HCT116 (cell line): ENCODE measurements around the gene AQP10. TPM values are rescaled to one million over a fixed set of nuclear protein-coding genes. Genes with fewer than 3 reads are reported as not detected.
"Not testable (repeated sequence)": the region's sequence is repeated elsewhere in the genome, so short reads cannot be mapped to it uniquely, and the experiment has no call there.

Experiments
- ATAC-seq: fragments of 200-7000 bp; cut with Tn5 transposase; 2 replicates; pipeline ENCODE4 v1.9.1; 2020; ENCODE audit warnings: mild to moderate bottlenecking, moderate library complexity
- BruUV-seq: library from RNA; stranded (reverse); fragments of 400-500 nt; replicated peaks from 2 replicates; lab custom pipeline; 2021; lab: Mats Ljungman, UMichigan
- CTCF ChIA-PET: fragments of 300-600 bp; sonication (Branson Sonifier 250); formaldehyde crosslinking; loops from one replicate; lab custom pipeline; 2021; ENCODE audit warnings: antibody characterized with exemption; lab: Charles Lee
- POLR2A ChIA-PET: fragments of 300-600, 350-600 bp; sonication (Branson Sonifier 250); formaldehyde crosslinking; loops from one replicate; lab custom pipeline; 2021; ENCODE audit warnings: antibody characterized with exemption; lab: Charles Lee
- RAD21 ChIA-PET, 2 experiments: fragments of 300-600 bp; sonication (Branson Sonifier 250); formaldehyde crosslinking; loops; one replicate each; lab custom pipeline; 2023; ENCODE audit warnings: low total read pairs in 2 of 2; ENCODE audit not compliant: uncharacterized antibody in 2 of 2, unreplicated experiment in 2 of 2, low non-redundant PET in 1 of 2; lab: Charles Lee
- DNase-seq: peaks from one replicate; pipeline ENCODE4 v3.0.0-alpha.2; 2010; ENCODE audit warnings: low read depth, low spot score
- H2AFZ ChIP-seq: fragments of 200-600 bp; shearing (Covaris generic), sonication (generic); 2 replicates; pipeline ENCODE4 v1.6.1; 2017; ENCODE audit warnings: low read depth, mixed run types, mixed read lengths, antibody characterized with exemption, low read length; ENCODE audit not compliant: poor library complexity, severe bottlenecking
- H3K27ac ChIP-seq: 2 replicates; pipeline ENCODE4 v1.5.1; 2012; ENCODE audit warnings: low read depth, low read length
- H3K27me3 ChIP-seq: fragments of 200-600 bp; sonication (generic); 2 replicates; pipeline ENCODE4 v1.6.1; 2016; ENCODE audit warnings: mixed run types, low read length, mixed read lengths; ENCODE audit not compliant: insufficient read depth
- H3K36me3 ChIP-seq, 2 experiments: fragments of 200-500 bp in 1 of 2; fragments of 200-600 bp in 1 of 2; sonication (Bioruptor generic) in 1 of 2; sonication (generic) in 1 of 2; 2 replicates each; pipeline versions ENCODE4 v1.5.1 to v1.6.1; 2014 to 2016; ENCODE audit warnings: low read length in 2 of 2, inconsistent platforms in 1 of 2, mixed read lengths in 1 of 2, mixed run types in 1 of 2; ENCODE audit not compliant: insufficient read depth in 2 of 2, control insufficient read depth in 1 of 2
- H3K4me1 ChIP-seq, 2 experiments: fragments of 200-600 bp in 1 of 2; sonication (generic) in 1 of 2; 2 replicates each; pipeline versions ENCODE4 v1.5.1 to v1.6.1; 2012 to 2017; ENCODE audit warnings: low read length in 2 of 2, inconsistent platforms in 1 of 2, mild to moderate bottlenecking in 1 of 2, mixed read lengths in 1 of 2, mixed run types in 1 of 2, moderate library complexity in 1 of 2; ENCODE audit not compliant: insufficient read depth in 2 of 2, control insufficient read depth in 1 of 2
- H3K4me2 ChIP-seq: fragments of 200-600 bp; sonication (generic); 2 replicates; pipeline ENCODE4 v1.6.1; 2017; ENCODE audit warnings: mixed run types, low read length, mixed read lengths
- H3K4me3 ChIP-seq, 2 experiments: fragments of 200-600 bp in 1 of 2; sonication (generic) in 1 of 2; replicated peaks in 1 of 2; 2 replicates each; pipeline ENCODE4 v1.5.1; 2011 to 2016; ENCODE audit warnings: low read length in 2 of 2, control low read depth in 1 of 2, low read depth in 1 of 2, mild to moderate bottlenecking in 1 of 2, mixed read lengths in 1 of 2, mixed run types in 1 of 2
- H3K79me2 ChIP-seq: fragments of 200-600 bp; sonication (generic); 2 replicates; pipeline ENCODE4 v1.6.1; 2017; ENCODE audit warnings: mild to moderate bottlenecking, mixed run types, low read length, moderate library complexity, mixed read lengths; ENCODE audit not compliant: insufficient read depth
- H3K9ac ChIP-seq: fragments of 200-600 bp; sonication (generic); 2 replicates; pipeline ENCODE4 v1.6.1; 2016; ENCODE audit warnings: low read length, mixed read lengths
- H3K9me2 ChIP-seq: fragments of 200-600 bp; sonication (generic), shearing (Covaris generic); 2 replicates; pipeline ENCODE4 v1.6.1; 2017; ENCODE audit warnings: mixed run types, mild to moderate bottlenecking, moderate library complexity; ENCODE audit not compliant: insufficient read depth
- H3K9me3 ChIP-seq, 2 experiments: fragments of 200-500 bp in 1 of 2; fragments of 200-600 bp in 1 of 2; sonication (Bioruptor generic) in 1 of 2; sonication (generic) in 1 of 2; 2 replicates each; pipeline ENCODE4 v1.6.1; 2014 to 2017; ENCODE audit warnings: low read length in 2 of 2, mixed read lengths in 2 of 2, inconsistent platforms in 1 of 2, low read depth in 1 of 2, mild to moderate bottlenecking in 1 of 2, mixed run types in 1 of 2, moderate library complexity in 1 of 2; ENCODE audit not compliant: control insufficient read depth in 1 of 2, insufficient read depth in 1 of 2
- H4K20me1 ChIP-seq: fragments of 200-600 bp; sonication (generic), shearing (Covaris generic); 2 replicates; pipeline ENCODE4 v1.6.1; 2017; ENCODE audit warnings: mixed run types, mild to moderate bottlenecking, moderate library complexity; ENCODE audit not compliant: insufficient read depth
- CBX3 ChIP-seq: IDR thresholded peaks from 2 replicates; pipeline ENCODE4 v1.6.1; 2012; ENCODE audit warnings: low read depth
- EGR1 ChIP-seq: IDR thresholded peaks from 2 replicates; pipeline ENCODE4 v1.6.1; 2012; ENCODE audit warnings: low read depth
- ELF1 ChIP-seq: IDR thresholded peaks from 2 replicates; pipeline ENCODE4 v1.6.1; 2012; ENCODE audit warnings: low read depth, borderline replicate concordance
- EZH2 ChIP-seq: fragments of 200-600 bp; sonication (generic); IDR thresholded peaks from 2 replicates; pipeline ENCODE4 v1.6.1; 2017; ENCODE audit warnings: antibody characterized with exemption, mixed run types
- EZH2phosphoT487 ChIP-seq: fragments of 200-600 bp; IDR thresholded peaks from 2 replicates; pipeline ENCODE4 v1.6.1; 2018; ENCODE audit warnings: antibody characterized with exemption, borderline replicate concordance
- FOSL1 ChIP-seq: IDR thresholded peaks from 2 replicates; pipeline ENCODE4 v1.6.1; 2012; ENCODE audit warnings: low read depth
- JUND ChIP-seq: IDR thresholded peaks from 2 replicates; pipeline ENCODE4 v1.6.1; 2012
- SIN3A ChIP-seq: IDR thresholded peaks from 2 replicates; pipeline ENCODE4 v1.6.1; 2012; ENCODE audit warnings: low read depth
- SRF ChIP-seq: IDR thresholded peaks from 2 replicates; pipeline ENCODE4 v1.6.1; 2012; ENCODE audit warnings: low read depth
- TCF7L2 ChIP-seq: IDR thresholded peaks from 2 replicates; pipeline ENCODE4 v1.7.0; 2011; ENCODE audit warnings: borderline replicate concordance, inconsistent platforms; ENCODE audit not compliant: insufficient read depth, insufficient read length; ENCODE audit errors: extremely low read depth
- YY1 ChIP-seq: IDR thresholded peaks from 2 replicates; pipeline ENCODE4 v1.6.1; 2011; ENCODE audit warnings: low read length, low read depth, moderate library complexity, mild to moderate bottlenecking; ENCODE audit not compliant: insufficient replicate concordance; ENCODE audit errors: extremely low read depth
- ZNF274 ChIP-seq: fragments of 200-500 bp; sonication (Bioruptor generic); IDR thresholded peaks from 2 replicates; pipeline ENCODE4 v1.6.1; 2014; ENCODE audit warnings: mild to moderate bottlenecking, low read depth, low read length, inconsistent platforms
- intact Hi-C: fragments of 100-400 bp; cut with micrococcal nuclease; formaldehyde crosslinking; loops from 2 replicates; pipeline ENCODE4 v1.10.0; 2022
- total RNA-seq: library from RNA; stranded (reverse); gene quantifications from one replicate; pipeline ENCODE4 v1.2.1, GENCODE V29; 2021; ENCODE audit not compliant: unreplicated experiment
- TF ChIP-seq, protein P1 (sequence below): IDR thresholded peaks from 2 replicates; pipeline ENCODE4 v1.6.1; 2012
- TF ChIP-seq, protein P2 (sequence below): IDR thresholded peaks from 2 replicates; pipeline ENCODE4 v1.6.1; 2012
- TF ChIP-seq, protein P3 (sequence below), 3 experiments: fragments of 200-600 bp in 1 of 3; sonication (generic) in 1 of 3; IDR thresholded peaks in 2 of 3; conservative IDR thresholded peaks in 1 of 3; 2 replicates each; pipeline ENCODE4 v1.5.1; 2012 to 2017; ENCODE audit warnings: low read depth in 2 of 3, low read length in 2 of 3, antibody characterized with exemption in 1 of 3, borderline replicate concordance in 1 of 3, control low read depth in 1 of 3, mild to moderate bottlenecking in 1 of 3, mixed read lengths in 1 of 3, mixed run types in 1 of 3, moderate library complexity in 1 of 3; ENCODE audit not compliant: insufficient read depth in 1 of 3
- TF ChIP-seq, protein P4 (sequence below): IDR thresholded peaks from 2 replicates; pipeline ENCODE4 v1.6.1; 2011; ENCODE audit warnings: mild to moderate bottlenecking, low read length, moderate library complexity; ENCODE audit not compliant: insufficient replicate concordance; ENCODE audit errors: extremely low read depth

Gene AQP10
- total RNA-seq, 1 experiment from 2014 or later: not detected

DNA sequence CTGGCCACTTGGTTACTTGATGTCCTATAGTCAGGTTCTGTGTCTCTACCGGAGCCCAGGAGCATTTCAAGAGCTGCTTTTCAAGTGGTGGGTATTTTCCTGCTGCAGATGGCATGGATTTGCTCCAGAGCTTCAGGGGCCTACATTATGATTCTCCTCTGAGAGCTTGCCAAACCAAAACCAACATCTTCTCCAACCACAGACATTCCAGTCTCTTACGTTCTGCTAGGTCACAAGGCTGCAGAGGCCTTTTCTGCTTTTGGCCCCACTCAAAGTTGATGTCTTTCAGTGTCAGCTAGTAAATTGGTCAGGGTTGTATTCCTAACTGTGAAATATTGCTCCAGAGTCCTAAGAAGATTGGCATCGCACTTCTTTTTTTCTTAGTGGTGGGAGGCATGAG is 14.7 kb upstream of the AQP10 start:
- H3K36me3 ChIP-seq: no peaks in the 10 kb centered on the region
- intact Hi-C loops: no loop called here
- no peak overlapping the region for H3K27ac ChIP-seq
- no peaks in the 10 kb centered on the region for H3K27me3 ChIP-seq
- no peaks in the 10 kb centered on the region for H3K4me1 ChIP-seq
- no peak overlapping the region for H3K4me2 ChIP-seq
- ATAC-seq (no peak), DNase-seq (no peak)
- no TSS peak for BruUV-seq
- no peaks in the 10 kb centered on the region for H3K9me2 ChIP-seq
- H2AFZ ChIP-seq: no peak overlapping the region
- POLR2A ChIA-PET: no interaction called here
- TF ChIP-seq JUND (no peak), YY1 (no peak), EZH2phosphoT487 (no peak), CBX3 (no peak), TCF7L2 (no peak), ELF1 (no peak), FOSL1 (no peak), EGR1 (no peak), EZH2 (no peak), ZNF274 (no peak), SIN3A (no peak), SRF (no peak)
- TF ChIP-seq, protein P1, sequence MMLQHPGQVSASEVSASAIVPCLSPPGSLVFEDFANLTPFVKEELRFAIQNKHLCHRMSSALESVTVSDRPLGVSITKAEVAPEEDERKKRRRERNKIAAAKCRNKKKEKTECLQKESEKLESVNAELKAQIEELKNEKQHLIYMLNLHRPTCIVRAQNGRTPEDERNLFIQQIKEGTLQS: no peak
- TF ChIP-seq, protein P2, sequence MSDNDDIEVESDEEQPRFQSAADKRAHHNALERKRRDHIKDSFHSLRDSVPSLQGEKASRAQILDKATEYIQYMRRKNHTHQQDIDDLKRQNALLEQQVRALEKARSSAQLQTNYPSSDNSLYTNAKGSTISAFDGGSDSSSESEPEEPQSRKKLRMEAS: no peak
- TF ChIP-seq, protein P3, sequence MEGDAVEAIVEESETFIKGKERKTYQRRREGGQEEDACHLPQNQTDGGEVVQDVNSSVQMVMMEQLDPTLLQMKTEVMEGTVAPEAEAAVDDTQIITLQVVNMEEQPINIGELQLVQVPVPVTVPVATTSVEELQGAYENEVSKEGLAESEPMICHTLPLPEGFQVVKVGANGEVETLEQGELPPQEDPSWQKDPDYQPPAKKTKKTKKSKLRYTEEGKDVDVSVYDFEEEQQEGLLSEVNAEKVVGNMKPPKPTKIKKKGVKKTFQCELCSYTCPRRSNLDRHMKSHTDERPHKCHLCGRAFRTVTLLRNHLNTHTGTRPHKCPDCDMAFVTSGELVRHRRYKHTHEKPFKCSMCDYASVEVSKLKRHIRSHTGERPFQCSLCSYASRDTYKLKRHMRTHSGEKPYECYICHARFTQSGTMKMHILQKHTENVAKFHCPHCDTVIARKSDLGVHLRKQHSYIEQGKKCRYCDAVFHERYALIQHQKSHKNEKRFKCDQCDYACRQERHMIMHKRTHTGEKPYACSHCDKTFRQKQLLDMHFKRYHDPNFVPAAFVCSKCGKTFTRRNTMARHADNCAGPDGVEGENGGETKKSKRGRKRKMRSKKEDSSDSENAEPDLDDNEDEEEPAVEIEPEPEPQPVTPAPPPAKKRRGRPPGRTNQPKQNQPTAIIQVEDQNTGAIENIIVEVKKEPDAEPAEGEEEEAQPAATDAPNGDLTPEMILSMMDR (IDR thresholded peaks at IDR 0.05 in 2 of 3, conservative IDR thresholded peaks at IDR 0.05 in 1 of 3; ENCODE audit: borderline replicate concordance in 1 of 3, insufficient read depth in 1 of 3, low read depth in 2 of 3, low read length in 2 of 3): no peak
- TF ChIP-seq, protein P4, sequence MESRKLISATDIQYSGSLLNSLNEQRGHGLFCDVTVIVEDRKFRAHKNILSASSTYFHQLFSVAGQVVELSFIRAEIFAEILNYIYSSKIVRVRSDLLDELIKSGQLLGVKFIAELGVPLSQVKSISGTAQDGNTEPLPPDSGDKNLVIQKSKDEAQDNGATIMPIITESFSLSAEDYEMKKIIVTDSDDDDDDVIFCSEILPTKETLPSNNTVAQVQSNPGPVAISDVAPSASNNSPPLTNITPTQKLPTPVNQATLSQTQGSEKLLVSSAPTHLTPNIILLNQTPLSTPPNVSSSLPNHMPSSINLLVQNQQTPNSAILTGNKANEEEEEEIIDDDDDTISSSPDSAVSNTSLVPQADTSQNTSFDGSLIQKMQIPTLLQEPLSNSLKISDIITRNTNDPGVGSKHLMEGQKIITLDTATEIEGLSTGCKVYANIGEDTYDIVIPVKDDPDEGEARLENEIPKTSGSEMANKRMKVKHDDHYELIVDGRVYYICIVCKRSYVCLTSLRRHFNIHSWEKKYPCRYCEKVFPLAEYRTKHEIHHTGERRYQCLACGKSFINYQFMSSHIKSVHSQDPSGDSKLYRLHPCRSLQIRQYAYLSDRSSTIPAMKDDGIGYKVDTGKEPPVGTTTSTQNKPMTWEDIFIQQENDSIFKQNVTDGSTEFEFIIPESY: no peak
- no peak overlapping the region for H3K9ac ChIP-seq
- H3K4me3 ChIP-seq: no peak overlapping the region
- CTCF ChIA-PET: no interaction called here
- H3K79me2 ChIP-seq: no peaks in the 10 kb centered on the region
- RAD21 ChIA-PET: no interaction called here
- H4K20me1 ChIP-seq: no peaks in the 10 kb centered on the region
- no peaks in the 10 kb centered on the region for H3K9me3 ChIP-seq

DNA sequence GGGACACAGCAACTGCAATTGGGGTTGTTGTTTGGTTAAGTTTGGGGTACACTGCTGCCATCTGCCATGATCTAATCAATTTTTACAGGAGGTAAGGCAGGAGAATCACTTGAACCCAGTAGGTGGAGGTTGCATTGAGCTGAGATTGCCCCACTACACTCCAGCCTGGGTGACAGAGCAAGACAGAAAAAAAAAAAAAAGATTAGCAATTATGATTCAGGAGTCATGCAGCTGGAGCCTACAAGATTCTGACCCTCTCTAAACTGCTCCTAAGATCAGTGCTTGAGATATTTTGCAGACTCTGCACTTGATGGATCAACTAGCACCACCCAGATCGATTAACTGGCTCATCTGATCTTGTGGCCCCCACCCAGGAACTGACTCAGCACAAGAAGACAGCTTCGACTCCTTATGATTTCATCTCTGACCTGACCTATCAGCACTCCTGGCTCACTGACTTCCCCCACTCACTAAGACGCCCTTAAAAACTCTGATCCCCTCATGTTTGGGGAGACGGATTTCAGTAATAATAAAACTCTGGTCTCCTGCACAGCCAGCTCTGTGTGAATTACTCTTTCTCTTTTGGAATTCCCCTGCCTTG is 13.1 kb upstream of the AQP10 start:
- CTCF ChIA-PET, H2AFZ ChIP-seq, H3K4me1 ChIP-seq, H3K9me2 ChIP-seq, H3K9me3 ChIP-seq, H3K4me3 ChIP-seq, H3K27ac ChIP-seq, intact Hi-C loops, H3K79me2 ChIP-seq, BruUV-seq, H3K36me3 ChIP-seq, DNase-seq, H3K4me2 ChIP-seq, RAD21 ChIA-PET, H4K20me1 ChIP-seq, POLR2A ChIA-PET, H3K9ac ChIP-seq, H3K27me3 ChIP-seq, ATAC-seq: not testable (repeated sequence)
